Pancreas (tissue), 10 donors: ENCODE data around the gene PDGFA. TPM values are rescaled to one million over a fixed set of nuclear protein-coding genes. Genes with fewer than 3 reads are reported as not detected.

Experiments
- ATAC-seq, 4 donors: fragments of 200-7000 bp; cut with Tn5 transposase; one replicate each; pipeline versions ENCODE4 v1.8.0 to v1.9.1; 2020; ENCODE audit warnings: mild to moderate bottlenecking in 4 of 4, moderate library complexity in 4 of 4
- DNase-seq, 6 donors: peaks; one replicate each; pipeline ENCODE4 v3.0.0-alpha.2; 2020
- FAIRE-seq: peaks from 2 replicates; lab custom pipeline; 2012; peaks lifted over from hg19 to GRCh38; lab: Jason Lieb, UNC
- H3K27ac ChIP-seq, 4 donors: fragments of 200-600 bp; sonication (generic); 1 replicate in 3 of 4; 2 replicates in 1 of 4; pipeline versions ENCODE4 v1.5.0 to v1.8.0; 2020
- H3K27me3 ChIP-seq, 4 donors: fragments of 200-600 bp; one replicate each; pipeline ENCODE4 v1.8.0; 2021
- H3K36me3 ChIP-seq, 3 donors: fragments of 200-600 bp; sonication (generic) in 1 of 3; one replicate each; pipeline versions ENCODE4 v1.5.0 to v1.8.0; 2020 to 2021
- H3K4me1 ChIP-seq, 3 donors: fragments of 200-600 bp; one replicate each; pipeline ENCODE4 v1.8.0; 2021
- H3K4me3 ChIP-seq, 4 donors: fragments of 200-600 bp; sonication (generic) in 2 of 4; one replicate each; pipeline versions ENCODE4 v1.5.0 to v1.8.0; 2020 to 2021
- H3K9me3 ChIP-seq, 4 donors: fragments of 200-600 bp; one replicate each; pipeline ENCODE4 v1.8.0; 2021
- WGBS, 2 donors: extraction: QIAGEN DNeasy Blood & Tissue Kit; methylation state at CpG; one replicate each; pipeline ENCODE4 v1.1.7; 2013; 5-methylcytosine and 5-hydroxymethylcytosine counted together
- intact Hi-C, 3 donors: fragments of 100-400 bp; cut with DNase I; formaldehyde crosslinking; loops; one replicate each; pipeline versions ENCODE4 v1.11.1 to v1.14.2; 2022
- polyA plus RNA-seq, 2 donors: library from polyadenylated mRNA; stranded (reverse); fragments of 200-250 nt; gene quantifications; one replicate each; pipeline ENCODE4 v1.2.3, GENCODE V29; 2013
- total RNA-seq, 6 donors: library from RNA; stranded (reverse); fragmentation: NEBNext Ultra II Directional in 4 of 6; extraction: Animal tissue kit (Norgen Biotek cat#: 25700) in 4 of 6; gene quantifications; one replicate each; pipeline versions ENCODE4 v1.2.1 to v1.2.4, GENCODE V29; 2021 to 2023
- TF ChIP-seq, protein P1 (sequence below), 4 donors: fragments of 200-600 bp; sonication (generic) in 3 of 4; IDR thresholded peaks; one replicate each; pipeline versions ENCODE4 v1.5.0 to v1.8.0; 2021; ENCODE audit warnings: antibody characterized with exemption in 4 of 4
- donor health status: healthy with polysubstance abuse.
- donor health status: DM: no; HTN: no; CAD: no; lungs with moderate emphysema.
- donor health status: DM: no; HTN: no; CAD: no.
- donor health status: control.
- donor health status: control.
- donor health status: Bipolar disorder and iron deficiency.
- donor health status: DM: yes; HTN: yes; CAD: no.
- donor health status: DM: no; HTN: no; CAD: no.
- donor health status: DM: no; HTN: no; CAD: no.
- donor health status: DM: yes; HTN: yes; CAD: no.

PDGFA gene
- total and polyA plus RNA-seq, 8 donors: 53.3 to 175 (median 65.6) TPM

DNA sequence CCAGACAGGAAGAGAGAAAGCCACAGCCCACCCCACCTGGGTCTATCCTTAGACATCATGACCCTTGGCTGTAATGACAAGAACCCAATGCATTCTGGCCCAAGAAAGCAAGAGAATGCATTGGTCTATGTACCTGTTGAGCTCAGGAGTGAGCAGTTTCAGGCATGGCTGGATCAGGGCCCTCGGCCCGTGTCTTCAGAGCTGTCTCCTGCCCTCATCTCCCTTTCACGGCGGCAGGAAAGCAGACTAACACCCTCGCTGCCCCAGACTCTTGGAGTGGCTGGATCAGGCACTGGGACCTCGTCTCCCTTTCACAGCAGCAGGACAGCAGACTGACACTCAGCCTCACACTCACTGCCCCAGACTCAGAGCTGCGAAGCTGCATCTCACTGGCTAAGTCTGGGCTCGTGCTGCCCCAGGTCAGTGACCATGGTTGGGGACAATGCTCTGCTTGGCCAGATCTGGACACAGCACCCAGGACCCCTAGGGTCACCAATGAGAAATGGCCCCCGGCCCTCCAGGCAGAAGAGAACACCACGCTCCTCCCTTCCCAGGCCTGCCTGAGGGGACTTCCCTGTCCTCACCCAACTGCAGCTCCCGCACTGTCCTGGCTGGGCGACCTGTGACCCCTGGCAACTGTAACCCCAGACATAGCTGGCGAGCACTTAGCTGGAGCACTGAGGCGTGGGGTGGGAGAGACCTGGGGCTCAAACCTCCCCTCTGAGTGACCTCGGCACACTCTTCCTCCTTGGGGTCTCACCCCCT lies 12.9 kb upstream of the PDGFA start:
- FAIRE-seq (no peak), ATAC-seq (no peak), DNase-seq (peak in 2 of 6 donors; percentile 22 to 57)
- TF ChIP-seq, protein P1, sequence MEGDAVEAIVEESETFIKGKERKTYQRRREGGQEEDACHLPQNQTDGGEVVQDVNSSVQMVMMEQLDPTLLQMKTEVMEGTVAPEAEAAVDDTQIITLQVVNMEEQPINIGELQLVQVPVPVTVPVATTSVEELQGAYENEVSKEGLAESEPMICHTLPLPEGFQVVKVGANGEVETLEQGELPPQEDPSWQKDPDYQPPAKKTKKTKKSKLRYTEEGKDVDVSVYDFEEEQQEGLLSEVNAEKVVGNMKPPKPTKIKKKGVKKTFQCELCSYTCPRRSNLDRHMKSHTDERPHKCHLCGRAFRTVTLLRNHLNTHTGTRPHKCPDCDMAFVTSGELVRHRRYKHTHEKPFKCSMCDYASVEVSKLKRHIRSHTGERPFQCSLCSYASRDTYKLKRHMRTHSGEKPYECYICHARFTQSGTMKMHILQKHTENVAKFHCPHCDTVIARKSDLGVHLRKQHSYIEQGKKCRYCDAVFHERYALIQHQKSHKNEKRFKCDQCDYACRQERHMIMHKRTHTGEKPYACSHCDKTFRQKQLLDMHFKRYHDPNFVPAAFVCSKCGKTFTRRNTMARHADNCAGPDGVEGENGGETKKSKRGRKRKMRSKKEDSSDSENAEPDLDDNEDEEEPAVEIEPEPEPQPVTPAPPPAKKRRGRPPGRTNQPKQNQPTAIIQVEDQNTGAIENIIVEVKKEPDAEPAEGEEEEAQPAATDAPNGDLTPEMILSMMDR (IDR thresholded peaks at IDR 0.05): no peak
- Histone ChIP-seq H3K4me1 (peaks cover 0 to under 1% (median 0%) of the 10 kb centered on the region in 3 donors), H3K27ac (no peak overlapping the region), H3K36me3 (no peaks in the 10 kb centered on the region), H3K9me3 (no peaks in the 10 kb centered on the region), H3K27me3 (no peaks in the 10 kb centered on the region), H3K4me3 (no peak overlapping the region)
- 89 to 90% methylated on average over 15 of the region's 15 CpGs for WGBS, 2 donors
- intact Hi-C loops: no loop called here

DNA sequence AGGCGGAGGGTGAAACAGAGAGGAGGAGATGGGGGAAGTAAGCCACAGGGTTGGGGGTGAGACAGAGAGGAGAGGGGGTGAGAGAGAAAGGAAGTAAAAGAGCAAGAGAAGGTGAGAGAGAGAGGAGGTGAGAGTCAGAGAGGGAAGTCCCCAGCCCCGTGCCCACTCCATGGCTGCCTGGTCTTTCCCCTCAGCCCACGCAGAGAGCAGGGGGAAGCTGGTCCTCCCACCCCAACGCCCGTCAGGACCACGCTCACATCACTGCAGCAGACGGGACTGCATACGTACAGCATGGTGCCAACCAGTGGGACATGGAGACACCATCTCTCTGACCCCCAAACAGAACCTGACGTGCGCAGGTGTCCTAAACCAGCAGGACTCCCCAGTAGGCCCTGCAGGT lies 12.1 kb upstream of the PDGFA start:
- H3K27me3 ChIP-seq: no peaks in the 10 kb centered on the region
- no peaks in the 10 kb centered on the region for H3K36me3 ChIP-seq
- FAIRE-seq (no peak), ATAC-seq (no peak), DNase-seq (peak in 1 of 6 donors; percentile 51)
- 93 to 94% methylated on average over 10 of the region's 10 CpGs for WGBS, 2 donors
- no peak overlapping the region for H3K27ac ChIP-seq
- H3K4me1 ChIP-seq: no peaks in the 10 kb centered on the region
- no peaks in the 10 kb centered on the region for H3K9me3 ChIP-seq
- TF ChIP-seq, protein P1 (IDR thresholded peaks at IDR 0.05): no peak
- H3K4me3 ChIP-seq: no peak overlapping the region
- intact Hi-C loops: no loop called here

DNA sequence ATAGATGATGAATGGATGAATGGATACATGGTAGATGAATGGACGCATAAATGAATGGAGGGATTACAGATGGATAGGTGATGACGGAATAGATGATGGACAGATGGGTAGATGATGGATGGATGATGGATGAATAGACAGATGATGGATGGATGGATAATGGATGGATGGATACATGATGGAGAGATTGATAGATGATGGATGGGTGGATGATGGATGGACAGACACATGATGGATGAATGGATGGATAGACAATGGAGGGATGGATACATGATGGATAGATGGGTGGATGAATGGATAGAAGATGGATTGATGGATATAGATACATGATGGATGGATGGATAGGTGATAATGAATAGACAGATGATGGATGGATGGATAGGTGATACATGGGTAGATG lies 8.8 kb upstream of the PDGFA start:
- ATAC-seq: no peak
- DNase-seq: no peak
- intact Hi-C loops: loop anchor here in 1 of 3 donors (10.0 kb wide), 1 partner anchor 196 kb away; the partner anchor contains the start of genes DNAAF5 and PRKAR1B
- H3K9me3 ChIP-seq: no peaks in the 10 kb centered on the region
- no peaks in the 10 kb centered on the region for H3K36me3 ChIP-seq
- no peaks in the 10 kb centered on the region for H3K27me3 ChIP-seq
- no peak overlapping the region for H3K4me3 ChIP-seq
- WGBS, 2 donors: 94 to 95% methylated on average over 2 of the region's 2 CpGs
- no peak for FAIRE-seq
- no peak overlapping the region for H3K27ac ChIP-seq
- TF ChIP-seq, protein P1 (IDR thresholded peaks at IDR 0.05): no peak
- no peaks in the 10 kb centered on the region for H3K4me1 ChIP-seq

DNA sequence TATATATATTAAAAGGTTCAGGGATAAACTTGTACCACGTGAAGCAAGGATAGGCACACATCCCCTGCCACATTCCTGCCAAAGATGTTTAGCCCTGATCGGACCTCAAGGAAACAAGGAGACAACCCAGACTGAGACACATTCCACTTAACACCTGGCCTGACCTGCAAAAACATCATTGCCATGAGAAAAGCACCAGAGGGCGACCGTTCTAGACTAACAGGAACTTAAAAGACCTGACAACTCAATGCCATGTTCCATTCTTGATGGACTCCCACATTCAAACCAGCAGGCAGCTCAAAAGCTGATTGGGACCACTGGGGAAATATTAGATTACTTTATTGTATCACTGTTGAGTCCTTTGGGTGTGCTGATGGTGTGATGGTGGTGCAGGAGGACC lies 8.1 kb upstream of the PDGFA start:
- intact Hi-C loops: loop anchor here in 1 of 3 donors (10.0 kb wide), 1 partner anchor 197 kb away; the partner anchor contains the start of genes DNAAF5 and PRKAR1B
- TF ChIP-seq, protein P1 (IDR thresholded peaks at IDR 0.05): no peak
- no peak for ATAC-seq
- peak in 1 of 6 donors; percentile 2 for DNase-seq
- no peaks in the 10 kb centered on the region for H3K9me3 ChIP-seq
- WGBS, 2 donors: 66 to 68% methylated on average over 4 of the region's 4 CpGs
- H3K36me3 ChIP-seq: no peaks in the 10 kb centered on the region
- no peaks in the 10 kb centered on the region for H3K4me1 ChIP-seq
- H3K4me3 ChIP-seq: no peak overlapping the region
- FAIRE-seq: no peak
- no peaks in the 10 kb centered on the region for H3K27me3 ChIP-seq
- H3K27ac ChIP-seq: no peak overlapping the region
